NCI-H2196 (cell line): ENCODE results near the gene SP1.
"Not testable (repeated sequence)": the region's sequence is repeated elsewhere in the genome, so short reads cannot be mapped to it uniquely, and the experiment has no call there.

Source experiments
- DNase-seq: peaks from one replicate; lab custom pipeline; 2025; ENCODE audit not compliant: unreplicated experiment; lab: John Stamatoyannopoulos, UW

SP1 gene

DNA sequence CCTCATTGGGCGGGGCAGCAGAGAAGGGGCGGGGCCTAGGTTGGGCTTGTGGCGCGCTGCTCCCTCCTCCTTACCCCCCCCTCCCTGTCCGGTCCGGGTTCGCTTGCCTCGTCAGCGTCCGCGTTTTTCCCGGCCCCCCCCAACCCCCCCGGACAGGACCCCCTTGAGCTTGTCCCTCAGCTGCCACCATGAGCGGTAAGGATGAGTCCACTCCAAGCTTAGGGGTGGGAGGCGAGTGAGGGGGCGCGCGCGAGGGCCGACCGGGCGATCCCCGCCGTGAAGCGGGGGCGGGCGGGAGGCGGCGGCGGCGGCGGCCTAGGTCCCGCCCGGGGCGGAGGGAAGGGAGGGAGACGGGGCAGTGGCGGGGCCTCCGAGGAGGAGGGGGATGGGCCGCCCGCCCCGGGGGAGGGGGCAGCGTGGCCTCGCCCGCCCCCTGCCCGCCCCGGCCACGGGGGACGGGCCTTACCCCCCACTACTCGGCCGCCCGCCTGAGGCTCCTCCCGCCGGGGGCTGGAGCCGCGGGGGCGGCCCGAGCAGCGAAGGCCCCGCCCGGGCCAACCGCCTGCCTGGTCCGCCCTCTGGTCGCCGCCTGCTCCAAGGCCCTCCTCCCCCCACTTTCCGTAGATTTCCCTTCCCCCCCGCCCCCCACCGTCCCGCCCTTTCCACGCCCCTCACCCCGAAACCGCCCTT lies at the start of gene SP1:
Gene SP1 (plus strand): TSS at position 73 of the 690 bp plus-strand sequence. CDS start 116 bp downstream, at position 189.
- peak; percentile 93 for DNase-seq

DNA sequence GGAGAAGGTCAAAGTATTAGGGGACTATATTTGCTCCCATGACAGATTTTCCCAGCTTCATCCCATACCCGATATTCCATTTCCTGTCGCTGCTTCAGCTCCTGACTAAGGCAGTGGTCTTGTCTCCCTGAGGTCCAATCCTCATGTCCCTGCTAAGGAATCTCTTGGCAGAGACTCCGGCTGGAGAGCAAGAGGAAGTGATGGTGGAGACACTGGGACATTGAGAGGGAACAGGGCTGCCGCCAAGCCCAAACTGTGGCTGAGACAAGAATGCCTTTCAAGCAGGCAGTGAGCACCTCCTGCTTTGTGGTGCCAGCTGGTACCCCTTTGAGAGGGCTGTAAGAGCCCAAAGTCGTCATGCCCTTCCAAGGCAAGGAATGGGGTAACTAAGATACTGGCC lies 49.3 kb upstream of the SP1 start:
- no peak for DNase-seq

DNA sequence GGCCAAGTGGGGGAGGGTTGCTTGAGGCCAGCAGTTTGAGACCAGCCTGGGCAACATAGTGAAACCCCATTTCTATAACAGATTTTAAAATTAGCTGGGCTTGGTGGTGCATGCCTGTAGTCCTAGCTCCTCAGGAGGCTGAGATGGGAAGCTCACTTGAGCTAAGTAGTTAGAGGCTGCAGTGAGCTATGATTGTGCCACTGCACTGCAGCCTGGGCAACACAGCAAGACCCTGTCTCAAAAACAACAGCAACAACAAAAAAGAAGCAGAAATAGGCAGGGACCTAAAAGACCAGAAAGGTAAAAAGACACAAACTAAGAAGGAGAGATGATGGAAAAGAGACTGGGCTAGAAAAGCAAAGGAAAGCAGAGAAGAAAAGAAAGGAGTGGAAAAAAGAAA lies 47.6 kb upstream of the SP1 start:
- not testable (repeated sequence) for DNase-seq

DNA sequence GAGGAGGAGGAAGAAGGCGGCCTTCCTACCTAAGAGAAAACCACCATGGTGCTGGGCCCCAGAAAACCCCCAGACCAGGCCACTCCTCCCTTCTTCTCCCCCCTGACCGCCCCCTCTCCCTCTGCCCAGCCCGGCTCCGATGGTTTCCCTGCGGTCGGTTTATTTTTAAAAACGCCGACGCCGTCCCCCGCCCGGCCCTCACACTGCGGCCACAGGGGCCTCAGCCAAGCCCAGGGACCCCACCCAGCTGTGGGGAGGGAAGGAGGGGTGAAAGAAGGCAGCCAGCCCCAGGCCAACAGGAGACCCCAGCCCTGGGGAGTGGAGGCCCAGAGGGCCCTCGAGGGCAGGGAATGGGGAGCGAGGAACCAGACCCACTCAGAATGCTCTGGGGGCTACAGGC lies 47.2 kb upstream of the SP1 start:
- no peak for DNase-seq

DNA sequence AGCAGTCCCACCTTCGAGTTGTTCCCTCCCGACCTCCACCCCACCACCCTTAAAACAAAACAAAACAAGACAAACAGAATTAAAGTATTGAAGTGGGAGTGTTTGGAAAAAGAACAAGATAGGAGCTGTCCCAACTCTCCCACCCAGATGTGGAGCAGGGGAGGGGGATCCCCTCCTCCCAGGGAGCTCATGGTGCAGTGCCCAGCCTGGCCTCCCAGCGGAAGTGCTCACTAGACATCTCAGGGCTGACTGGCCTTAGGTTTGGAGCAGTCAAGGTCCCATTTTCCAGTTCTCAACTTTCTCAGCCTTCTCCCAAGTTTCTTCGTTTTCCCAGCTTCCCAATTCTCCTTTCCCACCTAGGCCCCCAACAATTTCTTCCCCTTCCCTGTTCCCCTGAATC lies 46.7 kb upstream of the SP1 start:
- DNase-seq, result no peak

DNA sequence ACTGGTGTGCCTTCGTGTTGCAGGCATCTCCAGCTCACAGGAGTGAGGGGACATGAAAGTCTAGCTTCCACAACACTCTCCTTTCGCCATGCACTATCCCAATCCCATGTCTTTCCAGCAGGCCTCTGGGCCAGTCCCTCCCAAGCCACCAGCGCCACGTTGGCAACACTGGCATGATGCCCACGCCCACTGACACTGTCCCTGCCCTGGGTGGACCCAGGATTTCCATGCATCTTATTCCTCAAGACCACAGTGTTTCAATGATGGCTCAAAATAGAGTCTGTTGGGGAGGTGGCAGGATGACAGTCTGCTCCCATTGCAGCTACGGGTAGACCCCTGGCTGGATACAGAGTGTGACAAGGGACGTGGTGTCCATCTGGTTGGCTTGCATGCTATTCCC lies 46.1 kb upstream of the SP1 start:
- DNase-seq, result no peak

DNA sequence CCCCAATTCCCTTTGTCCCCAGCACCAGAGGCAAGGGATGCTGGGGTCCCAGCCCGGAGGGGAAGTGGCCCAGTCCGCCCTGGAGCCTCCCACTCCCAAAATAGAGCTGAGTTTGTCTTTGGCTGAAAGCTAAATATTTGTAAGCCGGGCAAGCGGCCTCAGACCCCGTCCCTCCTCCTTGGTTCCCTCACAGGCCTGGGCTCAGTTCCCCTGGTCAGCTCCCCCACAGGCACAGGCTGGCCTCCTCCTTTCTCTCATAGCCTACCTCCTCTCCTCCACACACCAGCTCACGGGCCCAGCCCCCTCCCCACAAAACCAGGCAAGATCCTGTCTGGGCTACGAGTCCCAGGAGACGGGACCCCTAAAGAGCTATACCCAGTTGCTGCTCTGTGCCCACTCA lies 45.2 kb upstream of the SP1 start:
- no peak for DNase-seq

DNA sequence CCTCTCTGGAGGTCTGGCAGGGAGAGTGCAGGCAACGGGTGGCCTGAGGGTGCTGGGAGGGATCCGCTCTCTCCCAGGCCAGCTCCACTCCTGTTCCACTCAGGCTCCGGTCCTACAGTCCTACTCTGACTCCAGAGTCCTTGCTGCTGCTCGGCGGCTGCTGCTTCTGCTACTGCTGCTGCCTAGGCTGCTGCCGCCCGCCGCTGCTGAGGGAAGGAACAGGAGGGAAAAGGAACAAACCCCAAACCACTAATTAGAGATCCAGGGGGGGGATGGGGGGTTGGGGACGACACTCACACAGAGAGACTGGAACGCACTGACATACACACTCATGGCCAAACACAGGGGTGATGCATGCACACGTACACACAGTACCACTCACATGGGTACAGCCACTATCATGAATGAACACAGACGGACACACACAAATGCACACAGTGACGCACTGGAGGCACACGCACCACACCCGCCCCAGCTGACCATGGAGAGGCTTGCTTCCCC lies 43.7 kb upstream of the SP1 start, which contains the start of gene SP7:
Gene SP7 (minus strand): TSS at position 174 of the 501 bp plus-strand sequence. CDS start 708 bp downstream, outside the sequence.
- no peak for DNase-seq

DNA sequence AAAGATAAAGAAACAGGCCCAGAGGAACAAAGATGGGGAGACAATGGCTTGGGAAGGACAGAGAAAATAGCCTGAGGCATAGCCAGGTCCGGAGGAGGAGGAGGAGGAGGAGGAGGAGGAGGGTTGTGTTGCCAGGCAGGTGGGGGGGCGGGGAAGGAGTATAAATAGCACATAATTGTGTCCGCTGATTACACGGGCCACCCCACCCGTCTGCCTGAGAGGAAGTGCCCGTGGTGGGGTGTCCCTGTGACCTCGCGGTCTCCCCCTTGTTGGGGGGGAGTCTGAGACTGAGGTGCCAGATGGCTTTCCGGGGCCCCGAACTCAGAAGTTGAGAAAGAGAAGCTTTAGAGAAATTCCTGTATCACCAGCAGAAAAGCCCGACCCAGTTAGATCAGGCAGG lies 42.0 kb upstream of the SP1 start:
- DNase-seq, result no peak

DNA sequence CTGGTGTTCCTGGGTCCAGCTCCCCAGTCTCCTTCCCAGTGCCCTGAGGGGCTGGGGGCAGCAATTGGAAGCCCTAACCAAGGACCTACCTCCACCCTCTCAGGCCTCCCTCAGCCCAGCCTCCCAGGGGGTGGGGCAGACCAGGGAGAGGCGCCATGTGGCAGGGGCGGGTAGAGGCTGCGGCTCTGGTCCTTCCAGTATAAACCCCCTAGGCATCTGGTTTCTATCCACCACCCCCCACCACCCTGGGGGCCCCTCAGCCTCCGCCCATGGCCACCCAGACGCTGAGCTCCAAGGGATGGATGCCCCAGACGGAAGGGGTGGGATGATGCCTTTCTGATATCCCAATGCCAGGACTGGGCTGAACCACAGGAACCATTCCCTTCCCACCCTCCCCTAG lies 41.1 kb upstream of the SP1 start:
- DNase-seq, result no peak

DNA sequence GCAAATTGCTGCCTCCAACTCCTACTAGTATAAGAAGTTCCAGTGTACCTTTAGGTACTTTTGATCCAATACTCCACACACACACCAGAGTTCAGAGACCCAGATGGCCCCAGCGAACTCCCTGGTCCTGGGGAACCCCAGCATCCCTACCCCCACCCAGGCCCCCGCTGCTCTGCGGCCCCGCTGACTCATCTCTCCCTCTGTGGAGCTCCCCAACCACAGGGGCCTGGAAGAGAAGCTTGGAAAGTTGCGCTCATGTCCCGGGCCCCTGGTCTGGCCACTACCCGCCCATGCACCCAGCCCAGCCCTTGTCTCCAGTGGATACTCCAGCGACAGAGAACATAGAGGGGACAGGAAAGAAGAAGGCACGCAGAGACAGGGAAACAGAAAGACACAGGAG lies 39.6 kb upstream of the SP1 start:
- DNase-seq, result no peak

DNA sequence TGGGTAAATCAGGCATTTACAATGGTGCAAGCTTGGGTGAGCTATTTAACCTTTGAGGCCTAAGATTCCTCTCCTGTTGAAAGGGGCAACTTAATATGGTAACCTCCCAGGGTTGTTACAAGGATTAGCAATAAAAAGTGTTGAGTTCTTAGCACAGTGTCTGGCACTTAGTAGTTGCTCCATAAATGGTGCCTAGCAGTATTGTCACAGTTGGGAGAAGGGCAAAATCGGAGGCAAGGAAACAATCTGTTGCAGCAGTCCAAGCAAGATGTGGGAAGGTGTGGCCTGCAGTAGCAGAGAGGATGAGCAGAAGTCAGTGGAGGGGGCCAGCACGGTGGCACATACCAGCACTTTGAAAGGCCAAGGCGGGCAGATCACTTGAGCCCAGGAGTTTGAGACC lies 36.5 kb upstream of the SP1 start:
- DNase-seq, result no peak

DNA sequence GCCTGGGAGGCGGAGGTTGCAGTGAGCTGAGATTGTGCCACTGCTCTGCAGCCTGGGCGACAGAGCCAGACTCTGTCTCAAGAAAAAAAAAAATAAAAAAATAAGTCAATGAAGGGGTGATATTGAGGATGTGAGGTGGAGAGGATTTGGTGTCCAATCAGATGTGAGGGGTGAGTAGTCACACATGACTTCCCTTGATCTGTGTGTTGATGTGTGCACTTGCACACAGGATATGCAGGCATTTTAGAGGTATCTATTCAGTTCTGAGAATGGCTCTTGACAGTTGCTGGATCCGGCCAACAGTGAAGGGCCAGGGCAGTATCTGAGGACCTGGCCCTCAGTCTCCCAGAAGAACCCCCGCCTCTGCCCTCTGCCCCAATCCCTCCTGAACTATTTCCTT lies 36.0 kb upstream of the SP1 start:
- DNase-seq, result no peak

DNA sequence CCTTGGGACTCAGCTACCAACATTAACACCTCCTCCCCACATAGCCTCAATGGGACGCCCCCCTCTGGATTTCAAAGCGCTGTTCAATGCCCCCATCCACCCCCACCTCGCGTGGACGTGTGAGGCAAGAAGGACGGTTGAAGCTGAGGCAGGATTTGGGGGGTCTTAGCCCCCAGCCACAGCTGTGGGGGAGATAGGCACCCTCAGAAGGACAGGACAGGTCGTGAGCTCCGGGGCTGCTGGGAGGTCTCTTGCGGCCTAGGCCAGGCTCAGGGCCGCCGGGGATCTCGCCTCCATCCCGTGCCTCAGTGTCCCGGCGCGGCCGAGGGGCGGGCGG lies 35.5 kb upstream of the SP1 start:
- no peak for DNase-seq

DNA sequence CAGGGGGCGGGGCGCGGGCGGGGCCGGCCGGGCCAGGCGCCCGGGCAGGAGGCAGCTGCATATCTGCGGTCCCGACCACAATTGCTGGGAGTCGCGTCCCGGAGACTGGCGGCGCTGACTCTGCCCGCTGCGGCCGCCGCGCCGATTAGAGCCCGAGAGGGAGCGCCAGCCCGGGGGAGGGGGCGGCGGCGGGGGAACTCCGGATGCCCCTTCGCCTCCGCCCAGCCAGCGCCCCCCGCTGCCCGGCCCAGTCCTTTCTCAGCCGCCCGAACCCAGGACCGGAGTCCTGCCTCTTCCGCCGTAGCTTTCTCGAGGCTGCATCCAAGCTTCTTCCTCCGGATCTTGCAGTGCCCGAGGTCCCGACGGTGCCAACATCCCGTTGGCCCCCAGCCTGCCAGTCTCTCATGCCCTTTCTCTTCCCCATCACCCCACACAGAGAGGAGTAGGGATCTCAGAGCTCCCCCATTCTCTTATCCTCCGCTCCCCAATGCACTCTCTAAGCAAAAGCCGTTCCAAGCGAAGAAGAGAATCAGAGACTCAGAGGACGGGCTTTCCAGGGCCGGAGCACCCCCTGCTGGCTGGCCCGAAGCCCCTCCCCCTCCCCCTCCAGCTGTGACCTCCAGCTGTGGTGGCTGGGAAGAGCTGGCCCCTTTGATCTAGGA lies 35.0 kb upstream of the SP1 start:
- peak; percentile 63 for DNase-seq

DNA sequence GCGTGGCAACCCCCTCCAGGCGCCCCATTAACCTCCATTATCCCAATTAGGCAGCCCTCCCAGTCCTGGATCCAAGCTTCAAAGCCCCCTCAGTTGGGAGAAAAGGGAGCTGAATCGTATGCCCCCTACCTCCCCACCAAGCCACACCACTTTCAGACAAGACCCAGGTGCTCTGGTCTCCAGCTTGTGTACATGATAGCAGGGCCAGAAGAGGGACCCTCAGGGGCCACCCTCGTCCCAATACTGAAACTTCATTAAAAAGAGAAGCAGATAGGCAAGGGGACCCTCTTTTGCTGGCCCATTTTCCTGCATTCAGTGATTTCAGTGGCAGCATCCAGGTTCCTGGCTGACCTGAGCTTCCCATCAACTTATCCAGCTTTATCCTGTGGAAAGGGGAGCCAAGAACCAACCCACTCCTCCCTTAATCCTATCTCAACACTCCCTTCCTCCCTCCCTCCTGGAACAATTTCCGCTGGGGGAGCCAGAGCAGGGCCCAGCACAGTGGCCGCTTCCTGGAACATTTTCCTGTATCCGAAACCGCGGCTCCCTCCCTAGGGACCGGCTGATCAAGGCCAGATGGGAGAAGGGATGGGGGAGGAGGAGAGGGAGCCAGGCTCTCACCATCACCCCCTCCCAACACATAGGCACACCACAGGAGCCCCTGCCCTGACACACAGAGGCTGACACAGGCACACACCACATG lies 34.3 kb upstream of the SP1 start:
- no peak for DNase-seq

DNA sequence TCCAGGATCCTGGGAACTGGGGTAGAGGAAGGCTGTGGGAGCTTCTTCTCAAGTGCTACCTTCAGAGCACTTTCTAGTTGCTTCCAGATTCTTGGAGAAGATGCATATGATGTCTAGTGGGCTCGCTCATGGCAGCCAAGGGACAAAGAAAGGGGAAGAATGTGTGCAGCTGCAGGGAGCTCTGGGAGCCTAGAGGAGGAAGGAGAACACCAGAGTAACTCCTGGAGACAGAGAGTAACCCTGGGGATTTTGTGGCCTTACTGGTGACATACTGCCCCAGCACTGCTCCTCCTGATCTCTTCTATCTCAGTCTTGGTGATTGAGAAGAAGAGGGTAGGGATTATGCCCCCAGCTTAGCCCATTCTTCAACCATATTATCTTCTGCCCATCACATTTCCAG lies 33.5 kb upstream of the SP1 start:
- DNase-seq, result no peak

DNA sequence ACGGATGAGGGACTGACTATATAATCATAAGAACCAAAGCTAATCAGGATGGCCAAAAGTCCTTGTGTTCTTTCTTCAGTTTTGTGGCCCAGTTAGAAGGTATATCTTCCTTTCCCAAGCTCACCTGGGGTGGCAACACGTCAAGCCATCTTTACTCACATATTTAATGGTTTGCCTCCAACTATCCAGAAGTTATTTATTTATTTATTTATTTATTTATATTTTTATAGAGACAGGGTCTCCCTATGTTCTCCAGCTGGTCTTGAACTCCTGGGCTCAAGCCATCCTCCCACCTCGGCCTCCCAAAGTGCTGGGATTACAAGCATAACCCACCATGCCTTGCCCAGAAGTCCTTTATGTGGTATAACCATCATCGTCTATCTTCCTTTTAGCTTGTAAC lies 32.1 kb upstream of the SP1 start:
- no peak for DNase-seq

DNA sequence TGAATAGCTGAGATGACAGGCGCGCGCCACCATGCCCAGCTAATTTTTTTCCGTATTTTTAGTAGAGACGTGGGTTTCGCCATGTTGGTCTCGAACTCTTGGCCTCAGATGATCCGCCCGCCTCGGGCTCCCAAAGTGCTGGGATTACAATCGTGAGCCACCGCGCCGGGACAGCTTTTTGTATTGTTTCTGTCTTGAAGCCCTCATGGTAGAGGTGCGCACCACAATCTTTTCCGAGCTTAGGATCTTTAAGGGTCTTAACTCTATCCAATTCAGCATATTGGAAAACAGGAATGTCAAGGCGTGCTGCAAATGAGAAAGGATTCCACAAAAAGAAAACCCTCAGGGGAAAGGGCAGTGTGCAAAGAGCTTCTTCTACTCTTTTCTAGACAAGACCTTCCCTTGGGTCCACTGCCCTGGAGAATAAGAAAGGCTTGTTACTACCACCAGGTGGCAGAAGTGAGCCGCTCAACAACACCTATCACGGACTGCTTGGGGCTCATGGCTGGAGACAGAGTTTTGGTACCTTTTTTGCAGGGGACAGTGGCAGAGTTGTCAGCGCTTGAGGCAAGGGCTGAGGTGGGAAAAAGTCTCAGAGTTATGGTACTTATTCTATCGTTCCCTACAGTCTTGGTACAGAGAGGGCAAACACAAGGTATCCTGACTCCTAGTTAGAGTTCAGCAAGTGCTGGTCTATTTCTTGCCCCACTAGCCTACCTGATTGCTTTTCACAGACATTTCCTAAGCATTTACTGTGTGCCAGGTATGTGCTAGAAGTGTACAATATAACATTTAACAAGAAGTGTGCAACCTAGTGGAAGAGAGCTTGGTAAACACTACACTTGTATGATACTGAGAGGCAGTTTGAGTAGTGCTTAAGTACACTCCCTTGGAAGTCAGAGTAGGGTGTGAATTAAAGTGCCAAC lies 27.4 kb upstream of the SP1 start:
- peak; percentile 81 for DNase-seq

DNA sequence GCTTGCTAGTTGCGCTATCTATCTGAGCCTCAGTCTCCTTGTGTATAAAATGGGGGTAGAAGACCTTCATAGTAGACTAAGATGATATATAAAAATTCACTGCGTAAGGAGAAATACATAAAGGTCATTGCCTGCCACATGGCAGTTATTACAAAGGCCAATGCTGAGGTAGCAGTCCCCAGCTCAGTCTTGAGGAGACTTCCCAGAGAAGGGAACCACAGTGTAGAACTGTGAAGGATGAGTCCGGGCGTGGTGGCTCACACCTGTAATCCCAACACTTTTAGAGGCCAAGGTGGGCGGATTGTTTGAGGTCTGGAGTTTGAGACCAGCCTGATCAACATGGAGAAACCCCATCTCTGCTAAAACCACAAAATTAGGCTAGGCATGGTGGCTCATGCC lies 26.7 kb upstream of the SP1 start:
- no peak for DNase-seq

DNA sequence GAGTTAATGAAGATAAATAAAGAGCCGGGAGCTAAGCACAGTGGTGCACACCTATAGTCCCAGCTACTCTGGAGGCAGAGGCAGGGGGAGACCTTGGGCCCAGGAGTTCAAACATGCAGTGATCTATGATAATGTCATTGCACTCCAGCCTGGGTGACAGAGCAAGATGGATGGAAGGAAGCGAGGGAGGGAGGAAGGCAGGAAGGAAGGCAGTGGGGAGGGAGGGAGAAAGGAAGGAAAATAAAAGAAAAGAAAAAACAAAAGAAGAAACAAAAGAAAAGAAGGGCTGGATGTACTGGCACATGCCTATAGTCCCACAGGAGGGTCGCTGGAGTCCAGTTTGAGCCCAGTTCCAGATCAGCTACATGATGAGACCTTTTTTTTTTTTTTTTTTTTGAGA lies 24.9 kb upstream of the SP1 start:
- DNase-seq, result no peak
